Activated T-cell treated with anti-CD3 and anti-CD28 coated beads, Interleukin-2, amount 50 U/mL, for 24 hours (primary cell): Measurements from ENCODE around the gene ST13.
"Not testable (repeated sequence)": the region's sequence is repeated elsewhere in the genome, so short reads cannot be mapped to it uniquely, and the experiment has no call there.

Experiments
- DNase-seq: peaks from one replicate; pipeline ENCODE4 v3.0.0-alpha.2; 2020
- H3K27ac Mint-ChIP-seq: 2 replicates; pipeline ENCODE4 v1.8.0; 2020; ENCODE audit warnings: mild to moderate bottlenecking, mixed read lengths
- H3K27me3 Mint-ChIP-seq: 2 replicates; pipeline ENCODE4 v1.8.0; 2020; ENCODE audit warnings: mixed read lengths
- H3K36me3 Mint-ChIP-seq: 2 replicates; pipeline ENCODE4 v1.8.0; 2020; ENCODE audit warnings: low read depth, mixed read lengths
- H3K4me1 Mint-ChIP-seq: 2 replicates; pipeline ENCODE4 v1.8.0; 2020; ENCODE audit warnings: low read depth, mixed read lengths
- H3K4me3 Mint-ChIP-seq: 2 replicates; pipeline ENCODE4 v1.8.0; 2020; ENCODE audit warnings: mild to moderate bottlenecking, moderate library complexity, mixed read lengths
- H3K9me3 Mint-ChIP-seq: 2 replicates; pipeline ENCODE4 v1.8.0; 2020; ENCODE audit warnings: mixed read lengths

ST13 gene

DNA sequence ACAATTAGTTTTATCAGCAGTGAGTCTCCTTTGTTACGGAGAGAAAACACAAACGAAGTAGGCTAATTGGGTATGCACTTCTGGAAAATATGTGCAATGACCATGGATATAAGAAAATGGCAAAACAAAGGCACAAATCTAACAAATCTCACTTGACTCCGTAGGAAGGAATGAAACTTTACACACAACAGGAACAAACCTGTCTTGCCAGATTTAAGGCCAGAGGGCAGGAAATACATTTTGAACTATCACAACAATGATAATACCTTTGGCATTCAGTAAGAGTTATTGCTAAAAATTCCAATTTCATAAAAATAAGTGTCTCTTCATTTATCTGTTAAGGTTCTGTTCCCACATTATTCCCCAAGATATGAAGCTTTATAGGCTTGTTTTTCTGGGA, 73.9 kb downstream of the ST13 start:
- Mint-ChIP-seq H3K9me3 (no peaks in the 10 kb centered on the region), H3K4me3 (no peak overlapping the region), H3K27ac (no peak overlapping the region), H3K27me3 (no peaks in the 10 kb centered on the region), H3K4me1 (no peaks in the 10 kb centered on the region), H3K36me3 (peaks cover 63% of the 10 kb centered on the region)
- DNase-seq = no peak

DNA sequence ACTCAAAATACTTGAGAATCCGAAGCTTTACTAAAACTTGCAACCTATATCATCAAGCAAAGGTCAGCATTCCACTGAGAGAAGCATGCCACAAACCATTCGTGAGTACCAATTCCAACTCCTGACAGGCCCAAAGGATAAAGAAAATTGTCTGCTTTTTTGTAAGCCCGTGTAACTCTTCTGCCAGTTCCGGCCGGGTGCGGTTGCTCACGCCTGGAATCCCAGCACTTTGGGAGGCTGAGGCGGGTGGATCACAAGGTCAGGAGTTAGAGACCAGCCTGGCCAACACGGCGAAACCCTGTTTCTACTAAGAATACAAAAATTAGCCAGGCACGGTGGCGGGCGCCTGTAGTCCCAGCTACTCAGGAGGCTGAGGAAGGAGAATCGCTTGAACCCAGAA, 74.7 kb downstream of the ST13 start:
- not testable (repeated sequence) for H3K27ac Mint-ChIP-seq, H3K27me3 Mint-ChIP-seq, H3K4me3 Mint-ChIP-seq, H3K4me1 Mint-ChIP-seq, H3K9me3 Mint-ChIP-seq, DNase-seq
- H3K36me3 Mint-ChIP-seq = peaks cover 63% of the 10 kb centered on the region
